Measurements from ENCODE around the gene CD8B.
"Not testable (repeated sequence)": the region's sequence is repeated elsewhere in the genome, so short reads cannot be mapped to it uniquely, and the experiment has no call there.

CD8B gene

DNA sequence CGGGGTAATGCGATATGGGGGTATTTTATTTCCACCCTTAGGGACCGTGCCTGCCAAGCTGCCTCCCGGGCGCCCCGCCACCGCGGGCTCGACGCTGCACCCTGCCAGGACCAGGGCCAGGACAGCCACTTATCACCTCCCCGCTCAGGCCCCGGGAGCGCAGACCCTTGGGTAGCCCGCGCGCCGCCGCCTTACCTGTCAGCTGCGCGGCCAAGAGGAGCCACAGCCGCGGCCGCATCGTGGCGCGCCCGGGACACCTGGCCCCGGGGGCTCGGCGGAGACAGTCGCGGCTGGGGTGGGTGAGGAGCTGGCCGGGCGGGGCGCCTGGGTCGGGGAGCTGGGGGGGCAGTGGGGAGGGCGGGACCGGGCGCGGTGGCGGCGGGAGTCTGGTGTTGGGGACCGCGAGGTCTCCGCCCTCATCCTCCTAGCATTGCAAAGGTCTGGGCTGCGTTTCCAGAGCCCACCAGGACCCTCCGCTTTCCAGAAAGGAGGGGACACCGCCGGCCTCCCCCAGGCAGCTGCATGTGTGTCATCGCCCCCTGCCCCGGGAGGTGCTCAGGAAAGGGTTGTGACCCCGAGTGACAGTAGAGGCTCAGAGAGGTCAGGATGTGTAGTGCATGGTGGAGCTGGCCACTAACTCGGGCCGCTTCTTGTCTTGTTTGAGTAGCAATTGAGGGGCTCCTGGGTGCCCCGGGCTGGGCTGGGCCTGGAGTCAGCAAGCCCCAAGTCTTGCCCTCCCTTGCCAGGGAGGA, at the start of gene CD8B:
CD8B (minus strand) TSS at position 259 of the 752 bp plus-strand sequence; CDS start at position 238, 21 bp downstream.
- DNase-seq (ENCODE audit: low spot score) = not testable (repeated sequence)

DNA sequence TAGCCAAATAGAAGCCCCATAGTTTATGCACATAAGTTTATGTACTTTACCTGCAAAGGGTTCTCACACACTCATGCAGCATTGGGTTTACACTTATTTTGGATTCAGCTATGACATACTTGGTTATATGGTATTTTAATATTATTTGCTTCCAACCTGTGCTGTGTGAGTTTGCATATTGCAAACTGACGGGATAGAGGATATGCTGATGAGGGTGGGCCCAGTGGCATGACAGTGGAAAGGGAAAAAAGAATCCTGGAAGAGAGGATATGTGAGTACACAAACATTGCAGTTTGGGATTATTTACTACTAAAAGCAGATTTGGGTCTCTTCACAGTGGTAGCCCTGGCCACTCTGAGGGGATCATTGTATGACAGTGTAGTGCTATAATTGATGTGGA, 44.2 kb upstream of the CD8B start:
- DNase-seq (ENCODE audit: low spot score) = not testable (repeated sequence)

DNA sequence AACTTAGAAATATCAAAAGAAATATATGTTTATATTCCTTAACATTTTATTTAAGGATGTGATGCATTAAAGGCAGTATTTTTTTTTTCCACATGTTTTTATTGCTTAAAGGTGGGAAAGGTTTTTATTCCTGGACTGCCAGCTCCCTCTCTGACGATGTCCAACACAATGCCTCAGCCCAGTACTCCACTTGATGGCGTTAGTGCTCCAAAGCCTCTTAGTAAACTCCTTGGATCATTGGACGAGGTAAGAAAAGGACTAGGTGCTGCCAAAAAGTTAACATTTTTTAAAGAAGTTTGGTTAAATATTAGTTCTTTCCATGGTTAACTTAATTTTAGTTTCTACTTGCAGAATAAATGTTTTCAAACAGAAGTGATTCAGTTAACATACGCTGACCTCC, 39.0 kb upstream of the CD8B start:
- not testable (repeated sequence) for DNase-seq (ENCODE audit: low spot score)

DNA sequence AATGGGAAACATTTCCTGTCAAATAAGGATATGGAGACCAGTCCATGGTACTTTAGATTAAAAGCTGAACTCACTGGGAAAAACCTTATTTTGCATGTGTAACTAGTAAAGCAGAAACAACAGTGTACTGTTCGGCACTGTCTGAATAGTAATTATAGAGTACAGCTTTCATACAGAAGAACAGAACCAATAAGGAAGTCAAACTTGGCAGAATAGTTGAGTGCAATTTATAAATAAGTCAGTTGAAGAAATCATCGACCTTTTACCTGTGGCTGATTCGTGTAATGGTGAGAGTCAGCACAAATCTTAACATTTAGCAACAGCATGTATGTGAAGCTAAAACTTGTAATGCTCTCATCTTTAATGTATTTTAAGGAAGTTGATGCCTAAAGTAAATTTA, 24.3 kb upstream of the CD8B start:
- DNase-seq (ENCODE audit: low spot score) = not testable (repeated sequence)

DNA sequence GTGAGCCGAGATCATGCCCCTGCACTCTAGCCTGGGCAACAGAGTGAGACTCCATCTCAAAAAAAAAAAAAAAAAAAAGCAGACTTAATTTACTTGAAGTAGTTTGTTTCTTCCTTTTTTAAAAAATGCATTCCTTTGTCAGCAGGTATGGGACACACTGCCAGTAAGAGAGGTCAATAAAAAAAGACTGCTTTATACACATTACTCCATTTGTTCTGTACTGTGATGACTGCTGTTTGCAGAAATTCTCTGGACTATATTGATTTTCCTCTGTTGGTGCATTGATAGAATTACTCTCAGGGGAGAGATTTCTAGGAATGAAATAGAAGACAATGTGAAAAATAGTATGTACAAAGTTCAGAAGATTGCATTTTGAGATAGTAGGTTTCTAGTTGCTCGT, 21.2 kb upstream of the CD8B start:
- DNase-seq (ENCODE audit: low spot score) = not testable (repeated sequence)

DNA sequence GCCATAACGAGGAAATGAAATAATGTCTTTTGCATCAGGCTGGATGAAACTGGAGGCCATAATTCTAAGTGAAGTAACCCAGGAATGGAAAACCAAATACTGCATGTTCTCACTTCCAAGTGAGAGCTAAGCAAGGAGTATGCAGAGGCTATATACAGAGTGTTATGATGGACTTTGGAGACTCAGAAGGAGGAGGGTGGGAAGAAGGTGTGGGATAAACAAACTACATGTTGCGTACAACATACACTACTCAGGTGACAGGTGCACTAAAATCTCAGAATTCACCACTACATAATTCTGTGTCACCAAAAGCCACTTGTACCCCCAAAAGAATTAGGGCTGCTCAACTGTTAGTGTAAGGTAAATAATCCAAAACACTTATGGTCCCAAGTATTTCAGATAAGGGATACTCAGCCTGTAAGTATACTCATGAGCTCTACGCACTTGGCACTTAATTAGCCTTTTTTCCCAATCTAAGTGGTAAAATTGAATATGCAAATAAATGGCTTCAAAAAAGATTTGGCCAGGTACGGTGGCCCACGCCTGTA, 20.5 kb upstream of the CD8B start:
- DNase-seq (ENCODE audit: low spot score) = not testable (repeated sequence)

DNA sequence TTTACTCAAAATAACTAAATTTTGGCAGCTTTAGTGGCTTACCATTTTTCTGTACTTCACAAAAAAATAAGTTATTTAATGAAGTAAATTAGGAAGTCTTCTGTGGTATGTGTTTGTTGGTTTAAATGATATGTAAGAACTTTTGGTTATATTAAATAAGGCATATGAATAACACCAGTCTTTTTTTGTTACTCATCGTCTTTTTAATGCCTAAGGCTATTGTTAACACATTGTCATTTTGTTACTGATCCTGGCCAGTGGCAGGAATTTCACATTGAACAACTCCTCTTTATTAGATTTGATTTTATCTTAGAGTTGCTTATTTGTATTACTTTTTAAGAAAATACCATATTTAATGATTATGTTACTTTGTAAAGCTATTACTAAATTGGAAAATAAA, 17.3 kb upstream of the CD8B start:
- DNase-seq (ENCODE audit: low spot score) = not testable (repeated sequence)

DNA sequence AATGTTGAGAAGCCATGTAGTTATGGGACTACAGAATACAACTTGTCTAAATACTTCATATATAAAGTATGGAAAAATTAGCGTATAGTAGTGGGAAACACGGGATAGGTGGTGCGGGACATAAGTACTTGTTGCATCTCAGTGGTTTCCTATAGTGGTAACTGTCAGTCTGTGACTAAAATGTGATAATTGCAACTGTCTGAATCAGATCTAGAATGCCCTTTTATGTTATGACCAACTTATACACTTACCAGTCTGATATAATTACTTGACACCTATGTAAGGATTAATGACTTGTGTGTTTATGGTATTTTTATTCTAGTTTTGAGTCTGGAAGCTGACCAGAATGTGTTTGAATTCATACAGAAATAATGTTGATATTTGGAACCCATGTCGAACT, 9.3 kb upstream of the CD8B start:
- DNase-seq (ENCODE audit: low spot score) = not testable (repeated sequence)

DNA sequence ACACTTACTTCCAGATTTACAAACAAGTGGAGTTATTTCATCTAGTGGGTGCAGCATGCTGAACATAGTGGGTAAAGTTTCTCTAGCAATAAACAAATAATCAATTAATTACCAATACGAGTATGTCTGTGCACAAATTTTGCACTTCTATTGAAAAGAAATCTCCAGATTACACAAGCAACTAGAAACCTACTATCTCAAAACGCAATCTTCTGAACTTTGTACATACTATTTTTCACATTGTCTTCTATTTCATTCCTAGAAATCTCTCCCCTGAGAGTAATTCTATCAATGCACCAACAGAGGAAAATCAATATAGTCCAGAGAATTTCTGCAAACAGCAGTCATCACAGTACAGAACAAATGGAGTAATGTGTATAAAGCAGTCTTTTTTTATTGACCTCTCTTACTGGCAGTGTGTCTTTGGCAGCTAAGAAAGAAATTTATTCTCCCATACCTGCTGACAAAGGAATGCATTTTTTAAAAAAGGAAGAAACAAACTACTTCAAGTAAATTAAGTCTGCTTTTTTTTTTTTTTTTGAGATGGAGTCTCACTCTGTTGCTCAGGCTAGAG, 7.3 kb upstream of the CD8B start:
- DNase-seq (ENCODE audit: low spot score) = not testable (repeated sequence)

DNA sequence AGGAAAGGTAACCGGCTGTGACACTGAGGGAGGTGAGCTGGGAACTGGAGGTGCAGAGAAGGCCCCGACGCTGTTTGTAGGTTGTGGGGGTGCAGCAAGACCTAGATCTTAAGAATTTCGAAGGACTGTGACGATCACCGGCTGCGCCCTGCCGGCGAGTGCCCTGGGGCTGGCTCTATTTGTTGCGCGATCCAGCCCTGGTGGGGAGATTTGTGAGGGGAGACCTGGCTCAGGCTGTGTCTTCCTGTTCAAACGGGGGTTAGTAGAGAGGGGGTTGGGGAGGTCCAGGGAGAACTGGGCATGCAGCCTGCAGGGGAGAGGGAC, 656 bp upstream of the CD8B start:
- DNase-seq (ENCODE audit: low spot score) = not testable (repeated sequence)

DNA sequence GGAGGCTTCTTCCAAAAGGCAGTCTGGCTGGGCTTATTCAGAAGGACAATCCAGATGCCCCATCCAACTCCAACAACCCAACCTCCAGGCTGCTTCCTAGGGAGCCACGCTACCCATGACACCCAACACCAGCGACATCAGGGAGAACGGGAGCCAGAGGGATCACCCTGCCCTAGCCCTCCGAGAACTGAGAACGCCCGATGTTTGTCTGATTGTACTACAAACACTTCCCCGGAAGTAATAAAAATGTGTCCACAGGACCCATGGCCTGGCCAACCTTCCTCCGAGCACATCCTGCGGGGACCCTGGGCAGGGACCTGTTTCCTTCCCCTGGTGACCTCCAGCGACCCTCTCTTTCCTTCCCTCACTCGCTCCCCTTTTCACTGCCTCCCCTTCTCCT, 511 bp downstream of the CD8B start:
- DNase-seq (ENCODE audit: low spot score) = not testable (repeated sequence)

DNA sequence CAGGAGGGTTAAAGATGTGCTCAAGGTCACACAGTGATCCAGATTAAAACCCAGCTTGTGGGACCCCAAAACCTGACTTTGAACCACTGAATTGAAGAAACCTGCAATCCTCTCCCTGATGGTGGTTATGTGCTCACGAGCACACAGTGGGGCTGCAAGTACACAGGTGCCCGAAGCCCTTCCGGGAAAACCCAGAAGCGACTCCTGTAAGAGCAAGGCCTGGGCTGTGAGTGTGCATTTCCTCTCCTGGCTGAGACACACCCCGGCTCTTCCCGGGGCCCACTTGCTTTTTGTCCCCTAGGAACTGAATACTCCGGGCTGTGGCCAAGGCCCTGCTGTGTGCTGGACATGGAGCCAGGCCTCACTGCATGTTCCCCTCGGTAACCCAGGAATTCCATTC, 1.1 kb downstream of the CD8B start:
- not testable (repeated sequence) for DNase-seq (ENCODE audit: low spot score)

DNA sequence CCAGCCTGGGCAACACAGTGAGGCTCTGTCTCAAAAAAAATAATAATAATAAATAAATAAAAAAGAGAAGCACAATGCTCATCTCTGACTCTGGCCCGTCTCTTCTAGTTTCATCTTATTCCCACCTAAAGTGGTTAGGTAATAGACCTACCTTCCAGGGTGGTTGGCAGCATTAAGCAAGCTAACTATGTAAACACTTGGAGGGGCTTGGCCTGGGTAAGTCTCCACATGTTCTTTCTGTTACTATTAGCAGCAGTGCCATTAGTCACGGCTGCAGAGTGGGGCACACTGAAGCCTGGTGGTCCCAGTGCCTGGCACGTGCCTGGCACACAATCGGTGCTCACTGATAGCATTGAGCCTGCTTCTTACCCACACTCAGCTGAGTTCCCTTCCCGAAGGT, 4.0 kb downstream of the CD8B start:
- DNase-seq (ENCODE audit: low spot score) = not testable (repeated sequence)

DNA sequence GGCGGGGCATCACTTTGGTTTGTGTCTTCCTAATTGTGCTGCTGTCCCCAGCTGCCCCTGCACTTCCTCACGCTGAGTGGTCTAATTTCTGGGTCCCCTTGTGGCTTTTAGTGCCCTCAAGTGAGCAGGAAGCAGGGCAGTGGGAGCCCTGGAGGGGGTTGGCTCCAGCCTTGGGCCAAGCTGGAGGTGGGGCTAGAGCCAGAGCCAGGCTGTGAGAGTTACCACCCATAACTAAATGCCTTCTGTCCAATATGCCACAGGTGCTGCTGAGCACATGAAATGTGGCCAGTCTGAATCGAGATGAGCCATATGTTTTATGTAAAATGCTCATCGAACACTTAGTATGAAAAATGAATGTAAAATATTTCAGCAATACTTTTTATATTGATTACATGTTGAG, 5.2 kb downstream of the CD8B start:
- not testable (repeated sequence) for DNase-seq (ENCODE audit: low spot score)

DNA sequence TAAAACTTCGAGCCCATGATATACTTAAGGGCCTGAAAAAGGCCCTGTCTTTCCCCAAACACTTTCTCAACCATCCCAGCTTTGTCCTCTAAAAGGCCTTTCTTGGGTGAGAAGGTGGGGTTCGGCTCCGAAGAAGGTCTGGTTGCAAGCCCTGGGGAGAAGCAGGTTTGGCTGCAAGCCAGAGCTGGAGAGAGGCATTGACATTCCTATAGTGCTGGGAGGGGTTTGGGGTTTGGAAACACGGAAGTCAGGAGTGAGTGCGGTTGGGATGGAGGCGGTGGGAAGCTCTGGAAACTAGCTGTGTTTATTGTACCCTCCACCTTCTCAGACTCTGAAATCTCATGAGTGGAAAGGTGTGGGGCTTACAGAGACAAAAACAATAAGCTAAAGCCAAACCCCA, 5.7 kb downstream of the CD8B start:
- DNase-seq (ENCODE audit: low spot score) = not testable (repeated sequence)

DNA sequence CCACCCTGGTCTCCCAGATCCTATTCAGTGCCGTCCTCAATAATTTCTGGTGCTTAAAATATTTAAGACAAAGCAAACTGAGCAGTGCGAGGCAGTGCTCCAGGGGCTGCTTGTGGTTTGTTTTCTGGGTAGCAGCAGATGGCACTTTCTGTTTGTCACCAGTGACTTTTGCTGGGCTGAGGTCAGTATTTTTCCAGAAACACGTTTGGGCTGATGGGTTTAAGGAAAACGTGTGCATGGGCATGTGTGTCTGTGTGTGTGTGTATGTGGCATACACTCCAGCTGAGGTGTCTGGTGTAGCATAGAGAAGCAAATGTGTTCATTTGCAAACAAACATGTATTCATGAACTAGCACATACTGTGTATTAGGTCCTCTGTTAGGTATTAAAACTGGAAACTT, 10.1 kb downstream of the CD8B start:
- DNase-seq (ENCODE audit: low spot score) = not testable (repeated sequence)

DNA sequence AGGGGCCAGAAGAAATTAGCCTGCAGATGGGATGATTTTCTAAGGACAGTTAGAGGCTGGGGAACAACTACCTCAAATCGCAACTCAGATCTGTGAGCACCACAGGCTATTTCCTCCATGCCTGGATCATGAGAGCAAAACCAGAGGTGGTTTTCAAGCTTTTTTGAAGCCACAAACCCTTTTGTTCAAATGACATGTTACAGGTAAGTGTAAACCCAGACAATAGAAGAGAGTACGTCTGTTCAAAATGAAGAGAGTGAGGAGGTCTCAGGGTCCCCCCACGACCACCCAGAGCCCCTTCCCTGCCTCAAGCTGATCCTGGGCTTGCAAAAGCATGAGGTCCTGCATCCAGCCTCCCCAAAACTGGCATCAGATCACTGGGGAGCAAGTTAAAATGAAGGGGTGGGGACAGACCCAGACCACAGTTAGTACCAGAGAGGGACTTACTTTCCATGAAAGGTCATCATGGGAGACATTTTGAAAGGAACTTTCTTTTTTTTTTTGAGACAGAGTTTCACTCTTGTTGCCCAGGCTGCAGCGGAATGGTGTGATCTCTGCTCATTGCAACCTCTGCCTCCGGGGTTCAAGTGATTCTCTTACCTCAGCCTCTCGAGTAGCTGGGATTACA, 19.0 kb downstream of the CD8B start:
- DNase-seq (ENCODE audit: low spot score) = not testable (repeated sequence)

DNA sequence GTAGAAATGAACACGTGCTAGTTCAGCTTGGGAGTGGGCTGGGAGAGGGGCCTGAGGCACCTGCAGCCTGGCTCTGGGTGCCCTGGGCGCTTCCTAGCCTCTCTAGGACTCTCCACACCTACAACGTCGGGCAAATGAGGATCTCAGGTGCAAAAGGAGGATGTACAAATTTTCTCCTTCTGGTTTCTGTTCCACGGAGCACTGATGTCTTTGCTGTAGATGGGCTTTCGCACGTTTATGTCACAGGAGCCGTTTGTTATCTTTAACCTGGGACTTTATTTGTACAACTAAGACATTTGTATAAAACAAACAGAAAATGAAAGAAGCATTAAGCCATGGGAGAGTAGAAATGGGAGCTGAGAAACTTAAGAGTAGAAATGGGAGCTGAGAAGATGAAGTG, 20.4 kb downstream of the CD8B start:
- DNase-seq (ENCODE audit: low spot score) = not testable (repeated sequence)

DNA sequence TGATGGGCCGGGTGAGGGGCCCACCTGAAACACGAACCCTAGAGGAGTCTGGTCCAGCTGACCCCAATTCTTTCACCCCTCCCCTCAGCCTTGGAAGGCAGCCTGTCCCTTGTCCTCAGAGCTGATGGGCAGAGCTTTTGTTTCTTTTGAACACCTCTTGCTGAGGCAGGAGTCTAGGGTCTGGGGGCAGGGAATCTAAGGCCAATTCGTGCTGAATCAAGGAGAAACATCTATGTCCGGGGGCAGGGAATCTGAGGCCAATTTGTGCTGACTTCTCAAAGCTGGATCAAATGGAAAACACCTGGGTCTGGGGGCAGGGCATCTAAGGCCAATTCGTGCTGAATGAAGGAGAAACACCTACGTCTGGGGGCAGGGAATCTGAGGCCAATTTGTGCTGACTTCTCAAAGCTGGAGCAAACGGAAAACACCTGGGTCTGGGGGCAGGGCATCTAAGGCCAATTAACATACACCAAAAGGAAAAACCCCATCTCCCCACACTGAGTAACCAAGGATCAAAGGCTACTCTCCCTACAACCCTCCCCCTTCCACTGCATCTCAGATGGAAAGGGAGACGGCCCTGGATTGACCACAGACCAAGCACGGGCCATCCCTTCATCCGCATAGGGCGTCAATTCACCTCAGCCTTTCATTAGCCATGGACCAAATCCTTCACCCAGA, 21.7 kb downstream of the CD8B start:
- not testable (repeated sequence) for DNase-seq (ENCODE audit: low spot score)

DNA sequence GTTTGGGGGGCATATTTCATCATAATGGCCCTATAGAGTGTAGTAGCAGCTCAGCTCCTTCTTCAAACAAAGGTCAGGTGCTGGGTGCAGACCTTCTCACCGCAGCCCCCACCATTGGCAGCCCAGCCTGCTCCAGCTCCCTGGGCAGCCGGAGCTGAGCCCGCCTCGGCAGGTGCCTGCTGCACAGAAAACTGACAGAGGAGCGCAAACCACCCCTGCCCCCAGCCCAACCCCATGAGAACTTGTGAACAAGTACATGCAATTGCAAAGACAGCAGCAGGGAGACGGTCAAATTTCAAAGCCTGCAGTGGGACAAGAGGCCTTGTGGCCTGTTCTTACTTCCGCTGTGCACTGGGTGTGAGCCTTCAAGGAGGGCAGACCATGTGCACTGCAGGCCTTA, 22.2 kb downstream of the CD8B start:
- DNase-seq (ENCODE audit: low spot score) = not testable (repeated sequence)

DNA sequence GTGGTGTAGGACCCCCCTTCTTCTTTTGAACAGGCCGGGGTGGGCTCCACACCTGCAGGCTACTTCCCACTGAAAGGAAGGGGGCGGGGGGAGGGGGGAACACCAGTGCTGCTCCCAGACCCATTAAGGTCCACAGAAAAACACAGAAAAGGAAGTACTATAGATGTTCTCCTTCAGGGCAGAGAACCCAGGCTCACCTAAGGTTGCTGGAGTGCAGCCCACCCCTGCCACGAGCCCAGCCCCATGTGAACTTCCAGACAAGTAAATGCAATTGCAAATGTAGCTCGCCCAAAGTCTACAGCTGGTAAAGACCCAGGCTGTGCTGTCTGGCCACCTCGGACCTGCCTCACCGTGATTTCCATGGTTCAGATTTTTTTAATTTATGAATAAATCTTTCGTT, 24.0 kb downstream of the CD8B start:
- not testable (repeated sequence) for DNase-seq (ENCODE audit: low spot score)

DNA sequence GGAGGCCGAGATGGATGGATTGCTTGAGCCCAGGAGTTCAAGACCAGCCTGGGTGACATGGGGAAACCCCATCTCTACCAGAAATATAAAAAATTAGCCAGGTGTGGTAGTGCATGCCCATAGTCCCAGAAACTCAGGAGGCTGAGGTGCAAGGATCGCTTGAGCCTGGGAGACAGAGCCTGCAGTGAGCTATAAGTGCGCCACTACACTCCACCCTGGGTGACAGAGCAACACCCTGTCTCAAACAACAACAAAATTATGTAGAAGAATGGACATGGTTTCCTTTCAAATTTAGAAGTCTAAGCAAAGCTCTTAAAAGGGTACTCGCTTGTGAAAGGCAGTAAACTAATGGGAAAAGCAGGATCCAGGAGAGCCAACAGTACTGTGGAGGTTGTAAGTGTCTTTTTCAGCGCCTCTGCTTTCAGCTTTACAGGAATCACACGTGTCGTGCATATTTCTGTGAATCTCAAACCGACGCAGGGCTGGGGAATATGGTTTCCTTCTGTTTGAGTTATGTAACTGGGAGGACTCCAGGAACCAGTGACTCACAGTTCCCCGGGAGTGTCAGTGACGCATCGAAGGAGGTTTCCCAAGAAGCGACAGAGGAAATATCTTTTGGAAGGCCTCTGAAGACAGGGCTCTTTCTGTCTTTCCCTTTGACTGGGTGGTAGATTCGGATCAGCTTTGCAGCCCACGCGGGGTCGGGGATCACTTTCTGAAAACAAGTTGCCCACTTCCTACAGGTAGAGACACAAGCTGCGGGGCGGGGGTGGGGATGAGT, 24.6 kb downstream of the CD8B start:
- DNase-seq (ENCODE audit: low spot score) = not testable (repeated sequence)

All from AG20443 (cell line).